Keratinocyte (primary cell): ENCODE measurements around the gene SUMF2.
"Not testable (repeated sequence)": the region's sequence is repeated elsewhere in the genome, so short reads cannot be mapped to it uniquely, and the experiment has no call there.

Experiments
- CTCF ChIP-seq, 3 experiments: IDR thresholded peaks in 1 of 3; conservative IDR thresholded peaks in 1 of 3; optimal IDR thresholded peaks in 1 of 3; 2 replicates in 2 of 3; 3 replicates in 1 of 3; pipeline versions ENCODE3 to v1.5.1; 2011; ENCODE audit warnings: low read length in 3 of 3, mild to moderate bottlenecking in 3 of 3, moderate library complexity in 2 of 3, control low read depth in 1 of 3, inconsistent platforms in 1 of 3; ENCODE audit not compliant: insufficient read depth in 2 of 3; ENCODE audit errors: extremely low read depth in 1 of 3
- EZH2 ChIP-seq: IDR thresholded peaks from one replicate; pipeline ENCODE4 v1.6.1; 2012; ENCODE audit warnings: inconsistent platforms, mild to moderate bottlenecking, low read length, moderate library complexity

GRCh38 chr7:56045758-56046157, 18.3 kb upstream of the SUMF2 start:
- TF ChIP-seq CTCF (optimal IDR thresholded peaks at IDR 0.05 in 1 of 3, IDR thresholded peaks at IDR 0.05 in 1 of 3, conservative IDR thresholded peaks at IDR 0.05 in 1 of 3; ENCODE audit: extremely low read depth in 1 of 3, insufficient read depth in 2 of 3, low read length in 3 of 3); EZH2: not testable (repeated sequence)
